Naive thymus-derived CD4-positive, alpha-beta T cell (primary cell): ENCODE measurements around the gene CEACAM5. TPM values are rescaled to one million over a fixed set of nuclear protein-coding genes. Genes with fewer than 3 reads are reported as not detected.

Experiments used
- ATAC-seq: fragments of 150-1000 bp; cut with Tn5 transposase; 2 replicates; pipeline ENCODE4 v1.10.0; 2021; ENCODE audit warnings: mild to moderate bottlenecking, moderate library complexity
- CTCF ChIA-PET: fragments of 350-600 bp; sonication (Branson Sonifier 250); formaldehyde crosslinking; loops from one replicate; lab custom pipeline; 2021; ENCODE audit warnings: antibody characterized with exemption; lab: Charles Lee
- POLR2A ChIA-PET: fragments of 350-600 bp; sonication (Branson Sonifier 250); formaldehyde crosslinking; loops from one replicate; lab custom pipeline; 2021; ENCODE audit warnings: antibody characterized with exemption, inconsistent platforms; lab: Charles Lee
- DNase-seq, 9 donors: peaks; one replicate each; pipeline versions ENCODE4 v3.0.0 to v3.0.0-alpha.2; 2020 to 2022; ENCODE audit warnings: mixed read lengths in 1 of 9
- H3K27ac ChIP-seq: one replicate; pipeline ENCODE4 v1.7.0; 2013; ENCODE audit warnings: mild to moderate bottlenecking, low read depth, low read length, moderate library complexity
- H3K27me3 ChIP-seq, 2 donors: one replicate each; pipeline ENCODE4 v1.7.0; 2013; ENCODE audit warnings: low read length in 2 of 2, mild to moderate bottlenecking in 2 of 2, moderate library complexity in 2 of 2; ENCODE audit not compliant: control insufficient read depth in 2 of 2, insufficient read depth in 2 of 2
- H3K36me3 ChIP-seq, 3 experiments: 1 replicate in 2 of 3; 2 replicates in 1 of 3; pipeline ENCODE4 v1.7.0; 2013; ENCODE audit warnings: low read length in 3 of 3, mild to moderate bottlenecking in 3 of 3, moderate library complexity in 1 of 3; ENCODE audit not compliant: insufficient read depth in 3 of 3, control insufficient read depth in 2 of 3
- H3K4me1 ChIP-seq, 2 donors: one replicate each; pipeline ENCODE4 v1.7.0; 2013; ENCODE audit warnings: low read length in 2 of 2, mild to moderate bottlenecking in 2 of 2, moderate library complexity in 1 of 2; ENCODE audit not compliant: control insufficient read depth in 2 of 2, insufficient read depth in 2 of 2
- H3K4me3 ChIP-seq: 2 replicates; pipeline ENCODE4 v1.7.0; 2013; ENCODE audit warnings: mild to moderate bottlenecking, low read length
- H3K9me3 ChIP-seq, 3 experiments: 1 replicate in 2 of 3; 2 replicates in 1 of 3; pipeline ENCODE4 v1.7.0; 2013; ENCODE audit warnings: low read length in 3 of 3; ENCODE audit not compliant: control insufficient read depth in 2 of 3
- H3K27ac Mint-ChIP-seq, 9 donors: one replicate each; pipeline ENCODE4 v1.8.0; 2020 to 2022; ENCODE audit warnings: mixed read lengths in 9 of 9, mild to moderate bottlenecking in 8 of 9, moderate library complexity in 5 of 9, inconsistent platforms in 2 of 9
- H3K27me3 Mint-ChIP-seq, 5 donors: one replicate each; pipeline ENCODE4 v1.8.0; 2021 to 2022; ENCODE audit warnings: mixed read lengths in 5 of 5, mild to moderate bottlenecking in 1 of 5
- H3K36me3 Mint-ChIP-seq, 5 donors: one replicate each; pipeline ENCODE4 v1.8.0; 2020 to 2022; ENCODE audit warnings: mixed read lengths in 5 of 5, mild to moderate bottlenecking in 3 of 5, inconsistent platforms in 1 of 5
- H3K4me1 Mint-ChIP-seq, 7 donors: one replicate each; pipeline ENCODE4 v1.8.0; 2020 to 2022; ENCODE audit warnings: mixed read lengths in 7 of 7, mild to moderate bottlenecking in 3 of 7, inconsistent platforms in 1 of 7
- H3K4me3 Mint-ChIP-seq, 10 donors: one replicate each; pipeline ENCODE4 v1.8.0; 2020 to 2022; ENCODE audit warnings: mild to moderate bottlenecking in 10 of 10, mixed read lengths in 10 of 10, moderate library complexity in 6 of 10, inconsistent platforms in 2 of 10
- H3K9me3 Mint-ChIP-seq, 11 donors: one replicate each; pipeline ENCODE4 v1.8.0; 2020 to 2022; ENCODE audit warnings: mixed read lengths in 11 of 11, mild to moderate bottlenecking in 4 of 11, inconsistent platforms in 1 of 11, moderate library complexity in 1 of 11
- intact Hi-C, 2 donors: fragments of 100-400 bp; cut with micrococcal nuclease; formaldehyde crosslinking; loops; one replicate each; pipeline ENCODE4 v1.15.1; 2023
- polyA plus RNA-seq, 2 donors: library from polyadenylated mRNA; unstranded; fragments of 300-500 nt; fragmentation: Illumina TruSeq; gene quantifications; one replicate each; pipeline ENCODE4 v1.2.3, GENCODE V29; 2021
- total RNA-seq, 6 experiments: library from RNA in 5 of 6; stranded (reverse) in 5 of 6; gene quantifications; 1 replicate in 5 of 6; 2 replicates in 1 of 6; pipeline ENCODE4 v1.2.3 and lab custom pipeline; 2021 to 2026

The CEACAM5 gene
- total and polyA plus RNA-seq, 7 experiments from 2014 or later: not detected

DNA sequence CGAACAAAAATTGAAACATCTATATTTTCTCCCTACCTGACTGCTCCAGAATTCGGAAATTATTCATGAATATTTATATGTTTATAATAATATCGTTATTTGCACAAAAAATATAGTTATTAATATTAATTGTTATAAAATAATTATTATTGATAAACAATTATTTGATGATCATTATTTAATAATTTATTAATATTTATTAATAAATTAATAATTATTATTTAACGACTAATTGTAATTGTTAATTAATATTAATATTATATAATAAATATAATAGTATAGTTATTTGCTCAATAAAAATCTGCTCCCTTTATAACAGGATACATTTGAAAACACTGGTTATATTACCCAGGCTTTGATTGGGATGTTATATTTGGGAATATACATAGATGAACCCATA lies 61.2 kb downstream of the CEACAM5 start:
- ChIA-PET CTCF (interaction anchor here (1.0 to 2.7 kb wide), 3 partner anchors 15 to 24 kb away, joined by 3 to 19 read pairs (median 9); partner anchors contain the start of gene CEACAM6), POLR2A (interaction anchor here (0.6 kb wide), 1 partner anchor 597 kb away, joined by 4 read pairs; no protein-coding TSS in a partner anchor)
- H3K27ac ChIP-seq: no peak overlapping the region
- H3K4me1 Mint-ChIP-seq: peaks cover 21 to 32% (median 32%) of the 10 kb centered on the region in 7 donors
- H3K9me3 Mint-ChIP-seq: peaks cover 0 to 3% (median 0%) of the 10 kb centered on the region in 11 donors
- intact Hi-C loops: no loop called here
- no peak for ATAC-seq
- peaks cover 25 to 60% (median 40%) of the 10 kb centered on the region in 5 donors for H3K27me3 Mint-ChIP-seq
- no peak overlapping the region for H3K4me3 ChIP-seq
- no peak overlapping the region for H3K4me3 Mint-ChIP-seq
- DNase-seq: no peak
- H3K27me3 ChIP-seq: peaks cover 0 to 4% of the 10 kb centered on the region in 2 donors
- H3K9me3 ChIP-seq: no peaks in the 10 kb centered on the region
- H3K36me3 ChIP-seq: no peaks in the 10 kb centered on the region
- no peak overlapping the region for H3K27ac Mint-ChIP-seq
- H3K36me3 Mint-ChIP-seq: no peaks in the 10 kb centered on the region
- H3K4me1 ChIP-seq: peaks cover 7 to 28% of the 10 kb centered on the region in 2 donors

DNA sequence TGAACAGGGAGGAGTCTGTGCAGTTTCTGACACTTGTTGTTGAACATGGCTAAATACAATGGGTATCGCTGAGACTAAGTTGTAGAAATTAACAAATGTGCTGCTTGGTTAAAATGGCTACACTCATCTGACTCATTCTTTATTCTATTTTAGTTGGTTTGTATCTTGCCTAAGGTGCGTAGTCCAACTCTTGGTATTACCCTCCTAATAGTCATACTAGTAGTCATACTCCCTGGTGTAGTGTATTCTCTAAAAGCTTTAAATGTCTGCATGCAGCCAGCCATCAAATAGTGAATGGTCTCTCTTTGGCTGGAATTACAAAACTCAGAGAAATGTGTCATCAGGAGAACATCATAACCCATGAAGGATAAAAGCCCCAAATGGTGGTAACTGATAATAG lies 63.0 kb downstream of the CEACAM5 start:
- H3K27ac ChIP-seq: no peak overlapping the region
- Mint-ChIP-seq H3K4me3 (no peak overlapping the region), H3K36me3 (no peaks in the 10 kb centered on the region), H3K27me3 (peaks cover 22 to 63% (median 34%) of the 10 kb centered on the region in 5 donors), H3K27ac (no peak overlapping the region), H3K9me3 (peaks cover 0 to 3% (median 0%) of the 10 kb centered on the region in 11 donors), H3K4me1 (peaks cover 29 to 46% (median 44%) of the 10 kb centered on the region in 7 donors)
- peaks cover 12 to 36% of the 10 kb centered on the region in 2 donors for H3K4me1 ChIP-seq
- CTCF ChIA-PET: interaction anchor here (2.0 to 2.7 kb wide), 2 partner anchors 14 to 17 kb away, joined by 9 to 19 read pairs; partner anchors contain the start of gene CEACAM6
- H3K27me3 ChIP-seq: peaks cover 0 to 4% of the 10 kb centered on the region in 2 donors
- intact Hi-C loops: no loop called here
- POLR2A ChIA-PET: interaction anchor here (0.6 kb wide), 1 partner anchor 11 kb away, joined by 3 read pairs; no protein-coding TSS in a partner anchor
- ATAC-seq (no peak), DNase-seq (no peak)
- no peaks in the 10 kb centered on the region for H3K9me3 ChIP-seq
- no peak overlapping the region for H3K4me3 ChIP-seq
- H3K36me3 ChIP-seq: no peaks in the 10 kb centered on the region

DNA sequence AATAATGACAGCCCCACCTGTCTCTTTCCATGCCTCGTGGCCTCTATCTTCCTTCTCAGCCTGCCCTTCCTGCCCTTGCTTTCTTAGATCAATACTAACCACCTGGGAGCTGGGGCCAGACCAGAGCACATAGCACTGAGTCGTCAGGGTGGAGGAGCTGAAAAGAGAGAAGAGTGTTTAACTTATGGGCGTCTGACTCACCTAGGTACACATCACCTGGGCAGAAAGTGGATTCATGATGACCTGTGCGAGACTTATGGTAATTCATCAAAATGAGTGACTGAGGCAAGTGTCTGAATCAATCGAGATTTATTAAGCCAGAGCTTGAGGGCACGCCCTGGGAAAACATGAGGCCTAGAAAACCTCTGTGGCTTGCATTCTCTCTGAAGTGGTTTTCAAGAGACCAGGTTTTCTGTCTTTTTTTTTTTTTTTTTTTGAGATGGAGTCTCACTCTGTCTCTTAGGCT lies 66.1 kb downstream of the CEACAM5 start:
- POLR2A ChIA-PET: interaction anchor here (1.6 kb wide), 1 partner anchor 9 kb away, joined by 4 read pairs; no protein-coding TSS in a partner anchor
- H3K9me3 Mint-ChIP-seq: peaks cover 0 to 3% (median 0%) of the 10 kb centered on the region in 11 donors
- H3K4me3 ChIP-seq: peak overlapping the region; percentile 24
- no peaks in the 10 kb centered on the region for H3K36me3 Mint-ChIP-seq
- peaks cover 25 to 86% (median 46%) of the 10 kb centered on the region in 5 donors for H3K27me3 Mint-ChIP-seq
- no peaks in the 10 kb centered on the region for H3K9me3 ChIP-seq
- peak overlapping the region; percentile 14 to 76 (median 42) for H3K27ac Mint-ChIP-seq
- H3K27ac ChIP-seq: no peak overlapping the region
- H3K4me3 Mint-ChIP-seq: peak overlapping the region; percentile 66 to 88 (median 77)
- intact Hi-C loops: loop anchor here in 1 of 2 donors (1.0 kb wide), 1 partner anchor 11 kb away; no protein-coding TSS in a partner anchor
- H3K4me1 ChIP-seq: peaks cover 12 to 36% of the 10 kb centered on the region in 2 donors
- peak; percentile 85 for ATAC-seq
- peak in 8 of 9 donors; percentile 37 to 79 (median 74) for DNase-seq
- H3K27me3 ChIP-seq: peaks cover 0 to 9% of the 10 kb centered on the region in 2 donors
- CTCF ChIA-PET: interaction anchor here (1.4 to 3.0 kb wide), 4 partner anchors 10 to 22 kb away, joined by 3 to 22 read pairs (median 14); no protein-coding TSS in a partner anchor
- H3K4me1 Mint-ChIP-seq: peaks cover 29 to 48% (median 45%) of the 10 kb centered on the region in 7 donors
- H3K36me3 ChIP-seq: no peaks in the 10 kb centered on the region

DNA sequence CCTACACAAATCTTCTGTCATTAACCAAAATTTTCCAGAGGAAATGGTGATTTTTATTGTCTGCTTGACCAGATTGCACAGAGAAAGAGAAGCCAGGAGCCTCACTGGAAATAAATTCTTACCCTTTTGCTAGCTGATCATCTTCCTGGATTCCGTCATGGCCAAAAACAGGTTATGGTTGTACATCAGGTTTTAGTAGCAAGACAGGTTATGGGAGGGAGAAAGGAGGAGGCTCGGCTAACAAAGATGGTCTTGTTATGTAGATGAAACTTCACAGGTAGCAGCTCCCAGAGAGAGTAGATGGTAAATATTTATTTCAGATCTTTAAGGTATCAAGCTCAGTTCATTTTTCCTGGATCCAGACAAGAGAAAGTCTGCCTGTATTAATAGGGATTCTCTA lies 68.3 kb downstream of the CEACAM5 start:
- no peaks in the 10 kb centered on the region for H3K36me3 Mint-ChIP-seq
- H3K9me3 Mint-ChIP-seq: peaks cover 0 to 3% (median 0%) of the 10 kb centered on the region in 11 donors
- peaks cover 0 to 9% of the 10 kb centered on the region in 2 donors for H3K27me3 ChIP-seq
- intact Hi-C loops: no loop called here
- no peak for DNase-seq
- ChIA-PET POLR2A (interaction anchor here (0.8 to 1.0 kb wide), 2 partner anchors 10 to 17 kb away, joined by 3 read pairs; no protein-coding TSS in a partner anchor), CTCF (interaction anchor here (1.0 to 3.0 kb wide), 4 partner anchors 8 to 23 kb away, joined by 3 to 22 read pairs (median 12); no protein-coding TSS in a partner anchor)
- H3K4me1 ChIP-seq: peaks cover 12 to 36% of the 10 kb centered on the region in 2 donors
- H3K9me3 ChIP-seq: no peaks in the 10 kb centered on the region
- H3K4me3 ChIP-seq: no peak overlapping the region
- ATAC-seq: no peak
- no peak overlapping the region for H3K4me3 Mint-ChIP-seq
- H3K36me3 ChIP-seq: no peaks in the 10 kb centered on the region
- no peak overlapping the region for H3K27ac ChIP-seq
- H3K27me3 Mint-ChIP-seq: peaks cover 36 to 91% (median 56%) of the 10 kb centered on the region in 5 donors
- no peak overlapping the region for H3K27ac Mint-ChIP-seq
- H3K4me1 Mint-ChIP-seq: peaks cover 29 to 48% (median 42%) of the 10 kb centered on the region in 7 donors

Other genes with a start within 250 kb of the CEACAM5 start
- 10 to 100 TPM; 40.1 to 64.5 (median 50.0) TPM for gene CEACAM21, start 132.5 kb upstream of the CEACAM5 start, total RNA-seq
- 10 to 100 TPM; 27.7 to 43.6 TPM for gene CEACAM21, start 132.5 kb upstream of the CEACAM5 start, polyA plus RNA-seq
- gene CEACAM4, start 81.6 kb upstream of the CEACAM5 start, total RNA-seq: 1 to 10 TPM in 2 of 5 experiments, under 1 TPM in 1, not detected in 2; 0.60 to 1.5 (median 1.1) TPM
- gene CEACAM4, start 81.6 kb upstream of the CEACAM5 start, polyA plus RNA-seq: not detected
- not detected for gene CEACAM7, start 20.4 kb upstream of the CEACAM5 start, total RNA-seq
- not detected for gene CEACAM7, start 20.4 kb upstream of the CEACAM5 start, polyA plus RNA-seq
- under 1 TPM in 1 of 5 experiments, not detected in 4; 0.15 TPM for gene CEACAM6, start 46.9 kb downstream of the CEACAM5 start, total RNA-seq
- gene CEACAM6, start 46.9 kb downstream of the CEACAM5 start, polyA plus RNA-seq: not detected
- 1 to 10 TPM in 1 of 5 experiments, under 1 TPM in 1, not detected in 3; 0.42 to 4.7 TPM for gene CEACAM3, start 88.0 kb downstream of the CEACAM5 start, total RNA-seq
- gene CEACAM3, start 88.0 kb downstream of the CEACAM5 start, polyA plus RNA-seq: not detected
- gene LYPD4, start 136.1 kb downstream of the CEACAM5 start, total RNA-seq: not detected
- gene LYPD4, start 136.1 kb downstream of the CEACAM5 start, polyA plus RNA-seq: not detected
- gene DMRTC2, start 136.4 kb downstream of the CEACAM5 start, total RNA-seq: under 1 TPM in 1 of 5 experiments, not detected in 4; 0.12 TPM
- gene DMRTC2, start 136.4 kb downstream of the CEACAM5 start, polyA plus RNA-seq: not detected
- 1,000 to 10,000 TPM; 2,739 to 3,712 (median 3,396) TPM for gene RPS19, start 151.6 kb downstream of the CEACAM5 start, total RNA-seq
- 1,000 to 10,000 TPM; 6,645 to 7,822 TPM for gene RPS19, start 151.6 kb downstream of the CEACAM5 start, polyA plus RNA-seq
- gene CD79A, start 168.7 kb downstream of the CEACAM5 start, total RNA-seq: 10 to 100 TPM in 1 of 5 experiments, 1 to 10 TPM in 4; 2.6 to 27.9 (median 2.8) TPM
- gene CD79A, start 168.7 kb downstream of the CEACAM5 start, polyA plus RNA-seq: 10 to 100 TPM in 1 of 2 donors, 1 to 10 TPM in 1; 9.6 to 16.8 TPM
- 1,000 to 10,000 TPM in 4 of 5 experiments, 100 to 1,000 TPM in 1; 662 to 1,236 (median 1,141) TPM for gene ARHGEF1, start 174.6 kb downstream of the CEACAM5 start, total RNA-seq
- 100 to 1,000 TPM; 184 to 367 TPM for gene ARHGEF1, start 174.6 kb downstream of the CEACAM5 start, polyA plus RNA-seq
- gene ERFL, start 219.8 kb downstream of the CEACAM5 start, total RNA-seq: 10 to 100 TPM in 2 of 5 experiments, 1 to 10 TPM in 3; 3.0 to 15.0 (median 8.0) TPM
- not detected for gene ERFL, start 219.8 kb downstream of the CEACAM5 start, polyA plus RNA-seq